ENCODE data around the gene UBE2G1. TPM values are rescaled to one million over a fixed set of nuclear protein-coding genes. Genes with fewer than 3 reads are reported as not detected.

The UBE2G1 gene
- polyA plus RNA-seq, 1 donor from 2014 or later = 65.8 TPM

DNA sequence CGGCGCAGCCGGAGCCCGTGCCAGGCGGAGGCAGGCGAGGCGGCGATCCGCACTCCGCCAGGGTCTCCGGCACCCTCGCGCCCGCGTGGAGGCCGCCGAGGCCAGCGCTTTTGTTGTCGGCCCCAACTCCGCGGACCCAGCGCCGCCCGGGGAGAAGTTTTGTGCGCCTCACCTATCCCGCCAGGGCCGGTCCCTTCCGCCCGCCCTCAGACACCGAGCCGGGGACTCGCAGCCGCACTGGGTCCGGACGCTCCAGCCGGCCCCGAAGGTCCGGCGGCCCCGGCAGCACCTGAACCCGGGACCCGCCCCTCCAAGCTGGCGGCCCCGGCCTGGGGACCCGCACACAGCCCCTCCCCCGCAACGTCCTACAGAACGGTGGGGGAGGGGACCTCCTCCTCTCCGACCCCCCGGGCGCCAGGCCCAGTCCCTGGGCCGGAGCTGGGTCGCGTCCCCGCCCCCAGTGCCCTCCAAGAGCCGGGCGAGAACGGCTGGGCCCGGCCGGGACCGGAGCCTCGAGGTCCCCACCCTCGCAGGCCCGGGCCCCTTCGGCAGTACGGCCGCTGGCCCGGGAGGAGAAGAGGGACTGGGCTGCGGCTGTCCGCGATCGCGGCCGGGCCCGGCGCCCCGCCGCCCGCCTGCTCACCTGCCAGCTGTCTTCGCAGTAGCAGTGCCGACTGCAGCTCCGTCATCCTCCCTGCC, 698 bp downstream of the UBE2G1 start:
- no peaks in the 10 kb centered on the region for H3K36me3 ChIP-seq (ENCODE audit: insufficient read depth, low read length)
- H3K27ac ChIP-seq (ENCODE audit: low read length) = peak overlapping the region; percentile 86
- H3K9me2 ChIP-seq (ENCODE audit: insufficient read depth, low read length) = no peaks in the 10 kb centered on the region
- H3K4me2 ChIP-seq (ENCODE audit: low read length) = no peak overlapping the region
- peaks cover 35% of the 10 kb centered on the region for H3K79me2 ChIP-seq (replicated peaks; ENCODE audit: insufficient read depth, low read length)
- peak overlapping the region; percentile 33 for H2AFZ ChIP-seq (ENCODE audit: low read depth, low read length)
- no peaks in the 10 kb centered on the region for H3K27me3 ChIP-seq (ENCODE audit: insufficient read depth, low read depth, low read length)
- no peaks in the 10 kb centered on the region for H3F3A ChIP-seq (ENCODE audit: insufficient read depth, low read length, poor library complexity, severe bottlenecking)
- H3K9me3 ChIP-seq (ENCODE audit: low read length) = no peaks in the 10 kb centered on the region
- peak overlapping the region; percentile 95 for H3K4me3 ChIP-seq (ENCODE audit: low read length)
- peak overlapping the region; percentile 94 for H3K9ac ChIP-seq (ENCODE audit: low read length)
- no peak for TF ChIP-seq EP300 (conservative IDR thresholded peaks at IDR 0.05; ENCODE audit: poor library complexity, severe bottlenecking)
- TF ChIP-seq, protein P1, sequence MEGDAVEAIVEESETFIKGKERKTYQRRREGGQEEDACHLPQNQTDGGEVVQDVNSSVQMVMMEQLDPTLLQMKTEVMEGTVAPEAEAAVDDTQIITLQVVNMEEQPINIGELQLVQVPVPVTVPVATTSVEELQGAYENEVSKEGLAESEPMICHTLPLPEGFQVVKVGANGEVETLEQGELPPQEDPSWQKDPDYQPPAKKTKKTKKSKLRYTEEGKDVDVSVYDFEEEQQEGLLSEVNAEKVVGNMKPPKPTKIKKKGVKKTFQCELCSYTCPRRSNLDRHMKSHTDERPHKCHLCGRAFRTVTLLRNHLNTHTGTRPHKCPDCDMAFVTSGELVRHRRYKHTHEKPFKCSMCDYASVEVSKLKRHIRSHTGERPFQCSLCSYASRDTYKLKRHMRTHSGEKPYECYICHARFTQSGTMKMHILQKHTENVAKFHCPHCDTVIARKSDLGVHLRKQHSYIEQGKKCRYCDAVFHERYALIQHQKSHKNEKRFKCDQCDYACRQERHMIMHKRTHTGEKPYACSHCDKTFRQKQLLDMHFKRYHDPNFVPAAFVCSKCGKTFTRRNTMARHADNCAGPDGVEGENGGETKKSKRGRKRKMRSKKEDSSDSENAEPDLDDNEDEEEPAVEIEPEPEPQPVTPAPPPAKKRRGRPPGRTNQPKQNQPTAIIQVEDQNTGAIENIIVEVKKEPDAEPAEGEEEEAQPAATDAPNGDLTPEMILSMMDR (IDR thresholded peaks at IDR 0.05; ENCODE audit: poor library complexity, severe bottlenecking) = no peak
- TF ChIP-seq EZH2 (IDR thresholded peaks at IDR 0.05; ENCODE audit: borderline replicate concordance, insufficient read depth, low read length, poor library complexity, severe bottlenecking) = no peak
- peak; percentile 3 for TF ChIP-seq TAF1 (IDR thresholded peaks at IDR 0.05; ENCODE audit: low read depth)
- no peaks in the 10 kb centered on the region for H4K20me1 ChIP-seq (ENCODE audit: insufficient read depth)

DNA sequence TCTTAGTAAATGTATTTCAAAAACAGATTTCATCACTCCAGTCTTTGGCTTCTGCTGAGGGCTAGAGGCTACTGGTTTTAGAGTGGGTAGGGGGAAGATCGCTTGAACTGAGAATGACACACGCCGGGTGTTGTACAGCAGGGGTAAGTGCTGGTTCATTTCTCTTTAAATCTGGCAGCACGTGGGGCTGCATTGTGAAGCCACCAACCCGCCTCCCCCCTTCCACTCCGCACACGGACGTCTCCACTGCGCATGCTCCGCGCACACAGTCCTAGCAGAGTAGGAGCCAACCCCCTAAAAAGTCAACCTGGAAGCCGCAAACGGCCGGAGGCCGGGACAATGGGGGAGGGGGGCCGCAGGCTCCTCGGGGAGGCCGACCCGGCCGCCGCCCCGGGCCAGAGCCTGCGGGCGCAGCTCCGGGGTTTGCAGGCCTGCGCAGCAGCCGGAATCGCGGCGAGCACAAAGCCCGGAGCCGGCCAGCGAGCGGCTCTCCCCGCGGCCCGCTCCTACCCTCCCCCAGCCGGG, 1.3 kb downstream of the UBE2G1 start:
- peaks cover 41% of the 10 kb centered on the region for H3K79me2 ChIP-seq (replicated peaks; ENCODE audit: insufficient read depth, low read length)
- no peaks in the 10 kb centered on the region for H4K20me1 ChIP-seq (ENCODE audit: insufficient read depth)
- H3K27me3 ChIP-seq (ENCODE audit: insufficient read depth, low read depth, low read length) = no peaks in the 10 kb centered on the region
- H3K36me3 ChIP-seq (ENCODE audit: insufficient read depth, low read length) = no peaks in the 10 kb centered on the region
- peak overlapping the region; percentile 95 for H3K4me3 ChIP-seq (ENCODE audit: low read length)
- H3K9me2 ChIP-seq (ENCODE audit: insufficient read depth, low read length) = no peaks in the 10 kb centered on the region
- peak overlapping the region; percentile 94 for H3K9ac ChIP-seq (ENCODE audit: low read length)
- peak overlapping the region; percentile 68 for H3K4me2 ChIP-seq (ENCODE audit: low read length)
- peak overlapping the region; percentile 18 for H2AFZ ChIP-seq (ENCODE audit: low read depth, low read length)
- H3F3A ChIP-seq (ENCODE audit: insufficient read depth, low read length, poor library complexity, severe bottlenecking) = no peaks in the 10 kb centered on the region
- no peaks in the 10 kb centered on the region for H3K9me3 ChIP-seq (ENCODE audit: low read length)
- peak overlapping the region; percentile 86 for H3K27ac ChIP-seq (ENCODE audit: low read length)
- TF ChIP-seq SMC3 (conservative IDR thresholded peaks at IDR 0.05; ENCODE audit: poor library complexity) = peak; percentile 16
- peak; percentile 10 for TF ChIP-seq RAD21 (conservative IDR thresholded peaks at IDR 0.05)
- no peak for TF ChIP-seq TAF1 (IDR thresholded peaks at IDR 0.05; ENCODE audit: low read depth)
- TF ChIP-seq POLR2AphosphoS5 (IDR thresholded peaks at IDR 0.05) = peak; percentile 86
- TF ChIP-seq, protein P1 (IDR thresholded peaks at IDR 0.05; ENCODE audit: poor library complexity, severe bottlenecking) = no peak
- no peak for TF ChIP-seq EZH2 (IDR thresholded peaks at IDR 0.05; ENCODE audit: borderline replicate concordance, insufficient read depth, low read length, poor library complexity, severe bottlenecking)
- peak; percentile 90 for TF ChIP-seq MXI1 (conservative IDR thresholded peaks at IDR 0.05; ENCODE audit: poor library complexity, severe bottlenecking)
- TF ChIP-seq, protein P2, sequence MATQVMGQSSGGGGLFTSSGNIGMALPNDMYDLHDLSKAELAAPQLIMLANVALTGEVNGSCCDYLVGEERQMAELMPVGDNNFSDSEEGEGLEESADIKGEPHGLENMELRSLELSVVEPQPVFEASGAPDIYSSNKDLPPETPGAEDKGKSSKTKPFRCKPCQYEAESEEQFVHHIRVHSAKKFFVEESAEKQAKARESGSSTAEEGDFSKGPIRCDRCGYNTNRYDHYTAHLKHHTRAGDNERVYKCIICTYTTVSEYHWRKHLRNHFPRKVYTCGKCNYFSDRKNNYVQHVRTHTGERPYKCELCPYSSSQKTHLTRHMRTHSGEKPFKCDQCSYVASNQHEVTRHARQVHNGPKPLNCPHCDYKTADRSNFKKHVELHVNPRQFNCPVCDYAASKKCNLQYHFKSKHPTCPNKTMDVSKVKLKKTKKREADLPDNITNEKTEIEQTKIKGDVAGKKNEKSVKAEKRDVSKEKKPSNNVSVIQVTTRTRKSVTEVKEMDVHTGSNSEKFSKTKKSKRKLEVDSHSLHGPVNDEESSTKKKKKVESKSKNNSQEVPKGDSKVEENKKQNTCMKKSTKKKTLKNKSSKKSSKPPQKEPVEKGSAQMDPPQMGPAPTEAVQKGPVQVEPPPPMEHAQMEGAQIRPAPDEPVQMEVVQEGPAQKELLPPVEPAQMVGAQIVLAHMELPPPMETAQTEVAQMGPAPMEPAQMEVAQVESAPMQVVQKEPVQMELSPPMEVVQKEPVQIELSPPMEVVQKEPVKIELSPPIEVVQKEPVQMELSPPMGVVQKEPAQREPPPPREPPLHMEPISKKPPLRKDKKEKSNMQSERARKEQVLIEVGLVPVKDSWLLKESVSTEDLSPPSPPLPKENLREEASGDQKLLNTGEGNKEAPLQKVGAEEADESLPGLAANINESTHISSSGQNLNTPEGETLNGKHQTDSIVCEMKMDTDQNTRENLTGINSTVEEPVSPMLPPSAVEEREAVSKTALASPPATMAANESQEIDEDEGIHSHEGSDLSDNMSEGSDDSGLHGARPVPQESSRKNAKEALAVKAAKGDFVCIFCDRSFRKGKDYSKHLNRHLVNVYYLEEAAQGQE (IDR thresholded peaks at IDR 0.05; ENCODE audit: borderline replicate concordance) = no peak
- no peak for TF ChIP-seq EP300 (conservative IDR thresholded peaks at IDR 0.05; ENCODE audit: poor library complexity, severe bottlenecking)

Data from neural cell (in vitro differentiated cells).